Head of caudate nucleus (tissue), 42 donors: ENCODE results near the gene GEN1.

ENCODE experiments used
- DNase-seq, 42 donors: peaks; one replicate each; pipeline versions ENCODE4 v3.0.0 to v3.0.0-alpha.2; 2020 to 2021; ENCODE audit warnings: mixed read lengths in 7 of 42
- intact Hi-C: fragments of 100-400 bp; cut with DNase I; formaldehyde crosslinking; loops from one replicate; pipeline ENCODE4 v1.15.0; 2022

GEN1 gene

DNA sequence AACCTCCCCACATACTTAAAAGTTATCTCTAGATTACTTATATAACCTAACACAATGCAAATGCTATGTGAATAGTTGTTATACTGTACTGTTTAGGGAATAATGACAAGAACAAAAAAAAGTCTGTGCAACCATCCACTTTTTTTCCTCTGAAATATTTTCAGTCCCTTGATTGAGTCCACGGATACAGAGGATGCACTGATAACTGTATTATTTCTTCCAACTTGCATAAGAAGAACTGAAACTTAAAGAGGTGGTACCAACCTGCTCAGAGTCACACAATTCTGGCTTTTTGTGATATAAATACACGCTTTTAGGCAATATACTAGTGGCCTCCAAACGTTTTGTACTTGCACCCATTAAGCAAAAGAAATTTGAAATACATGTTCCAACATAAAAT lies 1.7 kb upstream of the GEN1 start:
- DNase-seq, result no peak
- intact Hi-C loops, result no loop called here

DNA sequence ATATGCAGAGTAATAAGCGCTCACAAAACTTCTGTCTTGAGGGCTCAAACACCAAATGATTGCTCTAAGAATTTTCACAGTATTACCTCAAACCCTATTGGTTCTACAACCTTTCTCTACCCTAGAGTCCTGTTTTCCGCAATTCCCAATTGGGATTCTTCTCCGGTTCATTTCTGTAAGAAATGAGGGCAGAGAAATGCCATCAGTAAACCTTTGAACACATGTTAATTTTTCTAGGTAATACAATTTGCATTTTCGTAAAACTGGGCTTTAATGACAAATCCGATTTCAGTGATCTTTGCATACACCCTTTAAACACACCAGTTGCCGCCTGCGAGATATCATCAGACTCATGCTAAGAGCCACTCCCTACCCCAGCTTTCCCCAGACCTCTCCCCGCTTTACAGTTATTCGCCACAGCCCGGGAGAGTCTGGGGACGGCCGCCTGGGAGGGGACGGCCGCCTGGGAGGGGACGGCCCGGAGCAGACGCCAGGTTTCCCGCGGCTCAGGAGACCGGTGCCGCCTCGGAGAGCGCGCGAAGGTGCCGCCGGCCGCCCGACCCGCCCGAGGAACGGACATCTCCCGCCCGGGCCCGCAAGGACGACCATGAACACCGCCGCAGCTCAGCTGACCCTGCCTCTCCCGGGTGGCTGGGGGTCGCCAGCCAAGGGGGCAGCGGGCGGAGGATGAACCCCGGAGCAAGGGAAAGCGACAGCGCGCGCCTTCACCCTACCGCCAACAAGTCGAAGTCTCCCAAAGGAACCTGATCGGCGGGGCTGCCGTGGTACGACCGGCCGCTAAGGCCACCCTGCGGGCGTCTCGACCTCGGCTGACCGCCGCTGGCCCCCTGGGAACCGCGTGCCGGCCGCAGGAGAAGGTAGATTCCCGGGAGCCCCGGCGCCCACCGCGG lies 791 bp upstream of the GEN1 start:
- DNase-seq, result peak in 30 of 42 donors; percentile 11 to 73 (median 42)
- intact Hi-C loops, result no loop called here

DNA sequence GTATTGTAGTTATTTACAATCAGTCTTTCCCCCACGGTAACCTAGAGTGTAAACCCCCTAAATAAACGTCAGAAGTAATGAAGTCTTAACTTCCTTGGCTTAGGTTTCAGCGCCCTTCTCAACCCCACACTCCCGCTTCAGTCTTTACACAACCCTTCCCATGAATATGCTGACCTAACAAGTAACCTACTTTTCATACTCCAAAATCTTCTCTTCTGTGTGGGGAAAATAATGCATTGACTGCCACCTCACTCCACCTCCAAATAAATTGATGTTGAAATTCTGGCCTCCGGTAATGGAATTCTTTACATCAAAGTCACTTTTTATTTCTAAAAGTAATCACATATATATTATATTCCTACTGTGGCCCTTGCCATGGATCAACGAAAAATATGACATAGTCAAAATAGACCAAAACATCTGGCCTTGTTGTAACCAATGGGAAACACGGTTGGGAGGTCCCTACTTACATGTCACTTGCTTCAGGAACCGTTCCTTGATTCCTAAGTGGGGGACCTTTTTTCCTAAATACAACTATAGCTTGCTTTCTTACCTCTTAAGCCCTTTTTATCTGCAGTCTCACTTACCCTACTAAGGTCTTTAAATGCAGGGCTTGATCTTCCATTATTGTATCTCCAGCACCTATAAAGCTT lies 961 bp downstream of the GEN1 start:
- no peak for DNase-seq
- intact Hi-C loops, result no loop called here

- no peak for DNase-seq
- intact Hi-C loops, result no loop called here
Observed at GRCh38 chr2:17756668-17757067, 2.7 kb downstream of the GEN1 start.

DNA sequence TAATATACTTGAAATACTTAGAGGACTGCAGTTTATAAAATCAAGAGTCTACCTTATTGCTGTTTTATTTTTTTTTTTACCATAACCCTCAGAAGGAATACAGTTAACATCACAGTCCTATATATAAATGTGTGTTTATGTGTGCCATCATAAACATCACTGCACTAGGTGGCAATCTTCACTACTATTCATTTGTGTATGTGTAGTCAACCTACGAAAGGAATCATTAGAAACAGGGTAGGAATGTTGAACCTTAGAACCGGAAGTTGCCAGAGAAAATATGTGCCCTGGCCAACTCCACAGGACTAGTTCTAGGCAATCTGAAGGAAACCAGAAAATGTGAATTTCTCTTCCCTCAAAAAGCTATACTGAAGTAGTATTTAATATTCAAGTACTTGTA lies 3.4 kb downstream of the GEN1 start:
- intact Hi-C loops, result no loop called here
- no peak for DNase-seq

DNA sequence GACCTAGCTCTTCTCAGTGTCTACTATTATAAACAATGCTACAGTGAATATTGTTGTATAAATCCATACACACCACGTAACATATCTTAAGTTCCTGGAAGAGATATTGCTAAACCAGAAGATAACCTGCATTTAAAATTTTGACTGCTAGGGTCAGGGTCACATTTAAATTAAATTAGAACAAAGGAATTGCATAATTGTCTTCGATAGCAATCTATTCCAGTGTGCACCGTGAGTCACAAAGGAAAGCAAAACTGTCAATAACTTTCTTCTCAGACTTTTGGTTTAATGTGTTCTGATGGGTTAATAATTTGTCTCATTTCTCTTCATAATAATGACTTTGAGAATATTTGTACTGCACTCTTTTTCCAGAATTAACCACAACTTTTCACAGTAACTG lies 4.2 kb downstream of the GEN1 start:
- DNase-seq, result no peak
- intact Hi-C loops, result no loop called here

DNA sequence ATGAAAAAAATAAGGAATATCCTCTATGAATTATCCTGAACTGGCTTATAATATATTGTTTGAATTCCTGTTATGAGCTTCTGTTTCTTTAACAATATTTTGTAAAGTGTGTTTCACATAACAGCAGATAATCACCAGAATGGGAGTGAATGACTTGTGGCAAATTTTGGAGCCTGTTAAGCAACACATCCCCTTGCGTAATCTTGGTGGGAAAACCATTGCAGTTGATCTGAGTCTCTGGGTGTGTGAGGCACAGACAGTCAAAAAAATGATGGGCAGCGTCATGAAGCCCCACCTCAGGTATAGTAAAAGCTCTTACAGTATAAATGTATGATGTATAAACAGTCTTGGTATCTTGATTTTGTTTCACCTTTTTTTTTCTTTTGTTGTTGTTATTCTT lies 5.9 kb downstream of the GEN1 start:
- intact Hi-C loops, result no loop called here
- DNase-seq, result no peak

GRCh38 chr2:17762451-17762850 lies 8.5 kb downstream of the GEN1 start:
- intact Hi-C loops, result no loop called here

GRCh38 chr2:17763641-17764333 lies 9.8 kb downstream of the GEN1 start:
- no peak for DNase-seq
- intact Hi-C loops, result no loop called here

More at GRCh38 chr2:17762451-17762850, 8.5 kb downstream of the GEN1 start:
- no peak for DNase-seq

GRCh38 chr2:17765398-17765797 lies 11.5 kb downstream of the GEN1 start:
- no peak for DNase-seq
- intact Hi-C loops, result no loop called here

GRCh38 chr2:17768894-17769293 lies 15.0 kb downstream of the GEN1 start:
- no peak for DNase-seq
- intact Hi-C loops, result no loop called here

- intact Hi-C loops, result no loop called here
- DNase-seq, result no peak
Observed at GRCh38 chr2:17771956-17772355, 18.0 kb downstream of the GEN1 start.

- intact Hi-C loops, result no loop called here
- DNase-seq, result no peak
Observed at GRCh38 chr2:17772532-17772931, 18.6 kb downstream of the GEN1 start.

DNA sequence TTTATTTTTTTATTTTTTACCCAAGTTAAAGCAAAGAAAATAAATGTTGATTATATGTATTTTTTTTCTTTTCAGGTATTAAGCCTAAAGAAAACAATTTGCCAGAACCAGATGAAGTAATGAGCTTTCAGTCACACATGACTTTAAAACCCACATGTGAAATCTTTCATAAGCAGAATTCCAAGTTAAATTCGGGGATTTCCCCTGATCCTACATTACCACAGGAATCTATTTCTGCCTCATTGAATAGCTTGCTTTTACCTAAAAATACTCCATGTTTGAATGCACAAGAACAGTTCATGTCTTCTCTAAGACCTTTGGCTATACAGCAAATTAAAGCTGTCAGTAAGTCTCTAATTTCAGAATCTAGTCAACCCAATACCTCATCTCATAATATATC lies 26.6 kb downstream of the GEN1 start:
- no peak for DNase-seq
- intact Hi-C loops, result no loop called here

GRCh38 chr2:17781482-17781881 lies 27.5 kb downstream of the GEN1 start:
- DNase-seq, result no peak
- intact Hi-C loops, result no loop called here

DNA sequence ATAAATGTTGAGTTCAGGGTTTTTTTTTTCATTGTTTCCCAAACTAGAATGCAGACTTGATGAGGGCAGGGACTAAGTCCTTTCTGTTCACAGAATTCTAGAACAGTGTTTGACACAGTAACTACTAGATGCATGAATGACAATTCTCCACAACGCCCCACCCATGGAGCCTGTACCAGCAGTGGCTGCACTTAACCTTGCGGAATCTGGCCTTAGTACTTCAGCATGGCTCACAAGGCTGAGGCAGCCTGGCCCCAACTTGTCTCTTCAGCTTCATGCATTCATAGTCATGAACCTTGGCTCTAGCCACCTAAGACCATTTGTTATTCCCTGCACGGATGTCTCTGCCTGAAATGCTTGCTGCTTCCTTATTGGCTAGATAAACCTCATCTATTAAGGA lies 32.8 kb downstream of the GEN1 start:
- intact Hi-C loops, result no loop called here

DNA sequence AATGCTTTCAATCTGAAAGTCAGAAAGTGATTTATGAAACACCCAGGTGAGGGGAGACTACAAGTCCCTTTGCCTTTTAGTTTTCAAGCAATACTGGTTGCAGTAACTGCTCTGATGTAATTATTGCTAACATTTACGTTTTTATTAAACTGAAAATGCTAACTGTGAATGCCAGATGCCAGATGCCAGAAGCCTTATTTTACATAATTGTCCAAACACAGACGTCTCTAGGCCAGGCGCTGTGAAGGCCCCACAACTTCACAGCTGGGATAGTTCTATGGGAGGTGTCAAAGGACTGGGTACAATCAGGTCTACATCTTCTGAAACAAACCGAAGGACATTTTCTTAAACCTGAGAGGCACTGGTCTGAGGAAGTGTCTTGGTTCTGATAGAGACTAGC lies 34.8 kb downstream of the GEN1 start:
- no peak for DNase-seq
- intact Hi-C loops, result no loop called here

More for the DNA sequence above, 32.8 kb downstream of the GEN1 start:
- DNase-seq, result peak in 1 of 42 donors; percentile 28

GRCh38 chr2:17790536-17790935 lies 36.6 kb downstream of the GEN1 start:
- intact Hi-C loops, result no loop called here
- no peak for DNase-seq

- intact Hi-C loops, result no loop called here
- DNase-seq, result no peak
Observed at GRCh38 chr2:17791121-17791816, 37.3 kb downstream of the GEN1 start.

- DNase-seq, result no peak
- intact Hi-C loops, result no loop called here
Observed at GRCh38 chr2:17791817-17792130, 37.8 kb downstream of the GEN1 start.
